ENCODE data around the gene DNAJC4.
A peak's percentile ranks its signal among the peaks of the same experiment; 100 is the strongest.

DNAJC4 gene

GRCh38 chr11:64232182-64232966 is 2.0 kb downstream of the DNAJC4 start:
- no peaks in the 10 kb centered on the region for H3K27me3 Mint-ChIP-seq
- H3K4me3 Mint-ChIP-seq: peak overlapping the region in 1 of 2 donors; percentile 96
- peaks cover 85% of the 10 kb centered on the region for H3K4me1 Mint-ChIP-seq
- DNase-seq (no peak), ATAC-seq (no peak)
- H3K27ac Mint-ChIP-seq: no peak overlapping the region
- H3K9me3 Mint-ChIP-seq: no peaks in the 10 kb centered on the region

GRCh38 chr11:64232967-64233315 is 2.6 kb downstream of the DNAJC4 start:
- no peaks in the 10 kb centered on the region for H3K9me3 Mint-ChIP-seq
- no peaks in the 10 kb centered on the region for H3K27me3 Mint-ChIP-seq
- peak overlapping the region in 1 of 2 donors; percentile 77 for H3K4me3 Mint-ChIP-seq
- DNase-seq (no peak), ATAC-seq (no peak)
- H3K27ac Mint-ChIP-seq: peak overlapping the region in 1 of 2 donors; percentile 57
- H3K4me1 Mint-ChIP-seq: peaks cover 85% of the 10 kb centered on the region

GRCh38 chr11:64233913-64234586 is 3.7 kb downstream of the DNAJC4 start, which contains the start of gene VEGFB:
TSS of gene VEGFB (plus strand) at chr11:64234584. CDS start at chr11:64234834, 250 bp downstream.
- Mint-ChIP-seq H3K4me1 (peaks cover 85% of the 10 kb centered on the region), H3K9me3 (no peaks in the 10 kb centered on the region), H3K27ac (peak within 1 kb of the TSS; percentile 26 to 77), H3K4me3 (peak within 1 kb of the TSS; percentile 90 to 96), H3K27me3 (no peaks in the 10 kb centered on the region)
- DNase-seq (peak; percentile 67 to 70), ATAC-seq (peak; percentile 63)

GRCh38 chr11:64234647-64235379 is 4.5 kb downstream of the DNAJC4 start:
- no peaks in the 10 kb centered on the region for H3K9me3 Mint-ChIP-seq
- peak overlapping the region; percentile 90 to 96 for H3K4me3 Mint-ChIP-seq
- peak; percentile 73 for ATAC-seq
- H3K27me3 Mint-ChIP-seq: no peaks in the 10 kb centered on the region
- peak overlapping the region in 1 of 2 donors; percentile 77 for H3K27ac Mint-ChIP-seq
- DNase-seq: peak; percentile 60 to 63
- peaks cover 84% of the 10 kb centered on the region for H3K4me1 Mint-ChIP-seq

GRCh38 chr11:64235437-64236161 is 5.3 kb downstream of the DNAJC4 start:
- H3K4me1 Mint-ChIP-seq: peaks cover 87% of the 10 kb centered on the region
- H3K4me3 Mint-ChIP-seq: peak overlapping the region; percentile 90 to 96
- H3K9me3 Mint-ChIP-seq: no peaks in the 10 kb centered on the region
- DNase-seq (no peak), ATAC-seq (no peak)
- H3K27me3 Mint-ChIP-seq: no peaks in the 10 kb centered on the region
- peak overlapping the region; percentile 26 to 77 for H3K27ac Mint-ChIP-seq

- Mint-ChIP-seq H3K4me1 (peaks cover 76% of the 10 kb centered on the region), H3K27me3 (no peaks in the 10 kb centered on the region), H3K27ac (no peak overlapping the region), H3K9me3 (no peaks in the 10 kb centered on the region), H3K4me3 (no peak overlapping the region)
- ATAC-seq: no peak
- DNase-seq: no peak
Measured at GRCh38 chr11:64237484-64237951, 7.2 kb downstream of the DNAJC4 start.

GRCh38 chr11:64238076-64238475 is 7.7 kb downstream of the DNAJC4 start:
- no peaks in the 10 kb centered on the region for H3K27me3 Mint-ChIP-seq
- H3K27ac Mint-ChIP-seq: no peak overlapping the region
- no peak overlapping the region for H3K4me3 Mint-ChIP-seq
- no peak for ATAC-seq
- H3K4me1 Mint-ChIP-seq: peaks cover 76% of the 10 kb centered on the region
- no peaks in the 10 kb centered on the region for H3K9me3 Mint-ChIP-seq
- no peak for DNase-seq

- DNase-seq: no peak
- Mint-ChIP-seq H3K9me3 (no peaks in the 10 kb centered on the region), H3K27ac (peak overlapping the region in 1 of 2 donors; percentile 3), H3K4me1 (peaks cover 76% of the 10 kb centered on the region), H3K4me3 (no peak overlapping the region), H3K27me3 (no peaks in the 10 kb centered on the region)
- no peak for ATAC-seq
Measured at GRCh38 chr11:64238999-64239398, 8.7 kb downstream of the DNAJC4 start.

GRCh38 chr11:64239662-64240434 is 9.5 kb downstream of the DNAJC4 start:
- ATAC-seq: no peak
- Mint-ChIP-seq H3K4me3 (peak overlapping the region; percentile 82 to 93), H3K27ac (peak overlapping the region; percentile 92 to 97), H3K4me1 (peaks cover 81% of the 10 kb centered on the region), H3K9me3 (no peaks in the 10 kb centered on the region), H3K27me3 (no peaks in the 10 kb centered on the region)
- peak in 1 of 2 donors; percentile 56 for DNase-seq

GRCh38 chr11:64240435-64241240 is 10.3 kb downstream of the DNAJC4 start, which contains the start of gene FKBP2:
TSS of gene FKBP2 (plus strand) at chr11:64241095. CDS start at chr11:64242388, 1,293 bp downstream.
- no peaks in the 10 kb centered on the region for H3K27me3 Mint-ChIP-seq
- H3K4me1 Mint-ChIP-seq: peaks cover 78% of the 10 kb centered on the region
- no peaks in the 10 kb centered on the region for H3K9me3 Mint-ChIP-seq
- peak within 1 kb of the TSS; percentile 92 to 97 for H3K27ac Mint-ChIP-seq
- ATAC-seq (peak; percentile 71), DNase-seq (peak; percentile 99)
- H3K4me3 Mint-ChIP-seq: peak within 1 kb of the TSS; percentile 82 to 93

- no peaks in the 10 kb centered on the region for H3K9me3 Mint-ChIP-seq
- DNase-seq (peak; percentile 100), ATAC-seq (peak; percentile 82)
- peaks cover 73% of the 10 kb centered on the region for H3K4me1 Mint-ChIP-seq
- H3K27me3 Mint-ChIP-seq: no peaks in the 10 kb centered on the region
- peak overlapping the region; percentile 92 to 97 for H3K27ac Mint-ChIP-seq
- H3K4me3 Mint-ChIP-seq: peak overlapping the region; percentile 82 to 93
Measured at GRCh38 chr11:64241241-64241490, 10.8 kb downstream of the DNAJC4 start.

- Mint-ChIP-seq H3K27ac (peak overlapping the region; percentile 92 to 97), H3K4me1 (peaks cover 71% of the 10 kb centered on the region), H3K27me3 (no peaks in the 10 kb centered on the region), H3K4me3 (peak overlapping the region; percentile 82 to 93), H3K9me3 (no peaks in the 10 kb centered on the region)
- peak in 1 of 2 donors; percentile 52 for DNase-seq
- ATAC-seq: peak; percentile 31
Measured at GRCh38 chr11:64241491-64242374, 11.4 kb downstream of the DNAJC4 start.

- DNase-seq: no peak
- Mint-ChIP-seq H3K27me3 (no peaks in the 10 kb centered on the region), H3K4me1 (peaks cover 71% of the 10 kb centered on the region), H3K9me3 (no peaks in the 10 kb centered on the region), H3K27ac (no peak overlapping the region), H3K4me3 (peak overlapping the region; percentile 13 to 93)
- ATAC-seq: no peak
Measured at GRCh38 chr11:64243236-64243854, 13.0 kb downstream of the DNAJC4 start.

All from stimulated activated naive CD8-positive, alpha-beta T cell treated with anti-CD3 and anti-CD28 coated beads, Interleukin-15, amount 100 ng/mL, for 72 hours (primary cell).